ENCODE data around the gene EME1. TPM values are rescaled to one million over a fixed set of nuclear protein-coding genes. Genes with fewer than 3 reads are reported as not detected.
A peak's percentile ranks its signal among the peaks of the same experiment; 100 is the strongest.
"Not testable (repeated sequence)": the region's sequence is repeated elsewhere in the genome, so short reads cannot be mapped to it uniquely, and the experiment has no call there.

Gene EME1
- total RNA-seq, 1 donor from 2014 or later = 1.3 TPM

DNA sequence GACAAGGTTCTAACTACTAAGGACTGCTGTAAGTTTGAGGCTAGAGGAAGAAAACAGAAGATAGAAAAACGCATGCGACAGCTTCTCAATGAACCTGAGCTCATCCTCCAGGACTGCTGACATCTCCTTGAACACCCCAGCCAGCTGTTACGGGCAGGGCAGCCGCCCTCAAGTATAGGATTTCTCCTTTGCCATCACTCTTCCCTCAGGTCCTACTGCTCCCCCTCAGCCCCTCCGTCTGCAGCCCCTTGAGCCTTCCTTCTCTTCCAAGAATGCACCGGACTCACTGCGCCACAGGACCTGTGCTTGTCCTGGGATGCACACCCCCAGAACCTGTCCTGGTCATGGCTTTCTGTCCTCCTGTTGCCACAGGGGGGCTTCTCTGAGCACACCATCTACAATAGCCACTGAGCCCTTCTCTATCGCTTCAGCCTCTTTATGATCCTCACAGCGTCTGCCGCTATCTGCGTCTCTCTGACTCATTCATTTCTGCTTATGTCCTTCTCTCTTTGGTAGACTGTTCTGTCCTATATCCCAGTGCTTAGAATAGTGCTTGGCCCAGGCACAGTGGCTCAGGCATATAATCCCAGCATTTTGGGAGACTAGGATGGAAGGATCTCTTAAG lies 42.8 kb upstream of the EME1 start:
- H3K36me3 ChIP-seq = no peaks in the 10 kb centered on the region
- no peaks in the 10 kb centered on the region for H3K27me3 ChIP-seq
- H3K27ac ChIP-seq = no peak overlapping the region
- intact Hi-C loops (cut with DNase I) = no loop called here
- no peaks in the 10 kb centered on the region for H3K4me1 ChIP-seq
- TF ChIP-seq, protein P1, sequence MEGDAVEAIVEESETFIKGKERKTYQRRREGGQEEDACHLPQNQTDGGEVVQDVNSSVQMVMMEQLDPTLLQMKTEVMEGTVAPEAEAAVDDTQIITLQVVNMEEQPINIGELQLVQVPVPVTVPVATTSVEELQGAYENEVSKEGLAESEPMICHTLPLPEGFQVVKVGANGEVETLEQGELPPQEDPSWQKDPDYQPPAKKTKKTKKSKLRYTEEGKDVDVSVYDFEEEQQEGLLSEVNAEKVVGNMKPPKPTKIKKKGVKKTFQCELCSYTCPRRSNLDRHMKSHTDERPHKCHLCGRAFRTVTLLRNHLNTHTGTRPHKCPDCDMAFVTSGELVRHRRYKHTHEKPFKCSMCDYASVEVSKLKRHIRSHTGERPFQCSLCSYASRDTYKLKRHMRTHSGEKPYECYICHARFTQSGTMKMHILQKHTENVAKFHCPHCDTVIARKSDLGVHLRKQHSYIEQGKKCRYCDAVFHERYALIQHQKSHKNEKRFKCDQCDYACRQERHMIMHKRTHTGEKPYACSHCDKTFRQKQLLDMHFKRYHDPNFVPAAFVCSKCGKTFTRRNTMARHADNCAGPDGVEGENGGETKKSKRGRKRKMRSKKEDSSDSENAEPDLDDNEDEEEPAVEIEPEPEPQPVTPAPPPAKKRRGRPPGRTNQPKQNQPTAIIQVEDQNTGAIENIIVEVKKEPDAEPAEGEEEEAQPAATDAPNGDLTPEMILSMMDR (IDR thresholded peaks at IDR 0.05) = no peak
- no peak for ATAC-seq
- H3K4me3 ChIP-seq = no peak overlapping the region
- H3K9me3 ChIP-seq = no peaks in the 10 kb centered on the region
- no peak for DNase-seq

DNA sequence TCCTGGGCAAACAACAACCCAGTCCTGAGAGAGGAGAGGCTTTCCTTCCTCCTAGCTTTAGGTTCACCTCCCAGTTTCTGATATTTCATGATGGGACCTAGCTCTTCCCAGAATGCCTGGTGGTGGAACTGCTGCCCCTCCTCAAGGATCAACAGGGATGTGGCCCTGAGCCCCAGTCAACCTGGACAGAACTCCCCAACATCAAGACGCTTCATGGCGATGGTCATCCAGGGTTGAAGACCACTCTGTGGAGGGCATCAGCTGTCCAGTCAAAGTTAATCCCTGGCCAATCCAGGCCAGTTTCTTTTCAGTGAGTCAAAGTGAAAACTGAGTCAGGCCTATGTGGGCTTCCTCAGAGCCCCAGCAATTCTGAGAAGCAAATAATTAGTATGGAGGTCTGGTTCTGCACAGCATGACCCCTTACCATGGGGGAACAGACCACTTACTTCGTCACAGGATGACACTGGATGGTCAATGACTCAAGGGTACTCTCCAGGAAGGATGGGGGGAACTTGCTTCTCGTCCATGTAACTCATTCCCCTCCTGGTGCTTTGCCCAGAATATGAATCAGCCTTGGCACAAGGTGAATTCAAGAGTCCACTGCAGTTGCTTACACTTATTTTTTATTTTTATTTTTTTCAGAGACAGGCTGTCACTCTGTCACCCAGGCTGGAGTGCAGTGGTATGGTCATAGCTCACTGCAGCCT lies 41.8 kb upstream of the EME1 start:
- ATAC-seq (no peak), DNase-seq (peak; percentile 10)
- intact Hi-C loops (cut with DNase I) = no loop called here

GRCh38 chr17:50332196-50332595 lies 40.8 kb upstream of the EME1 start:
- DNase-seq = no peak
- intact Hi-C loops (cut with DNase I) = no loop called here

More for the DNA sequence above, 41.8 kb upstream of the EME1 start:
- no peaks in the 10 kb centered on the region for H3K4me1 ChIP-seq
- no peak overlapping the region for H3K27ac ChIP-seq
- H3K27me3 ChIP-seq = no peaks in the 10 kb centered on the region
- no peaks in the 10 kb centered on the region for H3K9me3 ChIP-seq
- H3K4me3 ChIP-seq = no peak overlapping the region
- H3K36me3 ChIP-seq = no peaks in the 10 kb centered on the region
- TF ChIP-seq, protein P1 (IDR thresholded peaks at IDR 0.05) = no peak

GRCh38 chr17:50333291-50334057 lies 39.6 kb upstream of the EME1 start:
- H3K27ac ChIP-seq; ATAC-seq; H3K9me3 ChIP-seq; H3K27me3 ChIP-seq; intact Hi-C loops (cut with DNase I); H3K36me3 ChIP-seq; H3K4me1 ChIP-seq; H3K4me3 ChIP-seq: not testable (repeated sequence)
- peak; percentile 50 for DNase-seq

More at GRCh38 chr17:50332196-50332595, 40.8 kb upstream of the EME1 start:
- ATAC-seq = no peak
- H3K4me1 ChIP-seq = no peaks in the 10 kb centered on the region
- H3K27ac ChIP-seq = no peak overlapping the region
- no peaks in the 10 kb centered on the region for H3K36me3 ChIP-seq
- no peaks in the 10 kb centered on the region for H3K27me3 ChIP-seq
- H3K4me3 ChIP-seq = no peak overlapping the region
- no peaks in the 10 kb centered on the region for H3K9me3 ChIP-seq
- TF ChIP-seq, protein P1 (IDR thresholded peaks at IDR 0.05) = no peak

- TF ChIP-seq, protein P1 (IDR thresholded peaks at IDR 0.05) = no peak
- Histone ChIP-seq H3K4me1 (no peaks in the 10 kb centered on the region), H3K27me3 (no peaks in the 10 kb centered on the region), H3K4me3 (no peak overlapping the region), H3K27ac (no peak overlapping the region), H3K9me3 (no peaks in the 10 kb centered on the region), H3K36me3 (no peaks in the 10 kb centered on the region)
- ATAC-seq (no peak), DNase-seq (peak; percentile 6)
- intact Hi-C loops (cut with DNase I) = no loop called here
Observed at GRCh38 chr17:50337956-50338355, 35.1 kb upstream of the EME1 start.

GRCh38 chr17:50338645-50339044 lies 34.4 kb upstream of the EME1 start:
- no peak for DNase-seq
- no peak for ATAC-seq
- Histone ChIP-seq H3K27ac (no peak overlapping the region), H3K4me3 (no peak overlapping the region), H3K9me3 (no peaks in the 10 kb centered on the region), H3K4me1 (no peaks in the 10 kb centered on the region), H3K27me3 (no peaks in the 10 kb centered on the region), H3K36me3 (no peaks in the 10 kb centered on the region)
- TF ChIP-seq, protein P1 (IDR thresholded peaks at IDR 0.05) = no peak
- intact Hi-C loops (cut with DNase I) = no loop called here
